ENCODE results near the gene TRPM8.

The TRPM8 gene

GRCh38 chr2:233944722-233945121 is 27.5 kb downstream of the TRPM8 start:
- no peak for DNase-seq (ENCODE audit: extremely low read depth, low read depth)
- no peak overlapping the region for H3K4me3 ChIP-seq (replicated peaks; ENCODE audit: low read depth, low read length)
- TF ChIP-seq CTCF (IDR thresholded peaks at IDR 0.05; ENCODE audit: low read depth, low read length, missing control alignments): no peak

DNA sequence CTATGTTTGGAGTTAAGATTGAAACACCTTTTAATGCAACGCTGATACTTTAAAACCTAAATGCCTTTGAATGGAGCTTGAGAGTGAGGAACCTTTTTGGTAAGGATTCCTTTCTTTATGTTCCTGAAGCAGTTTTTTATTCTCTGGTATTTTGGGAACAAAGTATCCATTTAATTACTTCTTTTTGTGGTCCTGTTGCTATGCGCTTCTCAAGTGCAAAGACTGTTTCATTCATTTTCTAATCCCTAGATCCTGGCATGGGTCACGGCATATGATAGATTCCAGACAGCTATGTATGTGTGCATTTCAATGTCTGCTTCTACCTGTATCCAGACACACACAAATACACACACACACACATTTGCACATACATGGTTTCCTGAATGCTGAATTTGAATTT is 28.0 kb downstream of the TRPM8 start:
- H3K4me3 ChIP-seq (replicated peaks; ENCODE audit: low read depth, low read length): no peak overlapping the region
- no peak for DNase-seq (ENCODE audit: extremely low read depth, low read depth)
- TF ChIP-seq CTCF (IDR thresholded peaks at IDR 0.05; ENCODE audit: low read depth, low read length, missing control alignments): no peak

DNA sequence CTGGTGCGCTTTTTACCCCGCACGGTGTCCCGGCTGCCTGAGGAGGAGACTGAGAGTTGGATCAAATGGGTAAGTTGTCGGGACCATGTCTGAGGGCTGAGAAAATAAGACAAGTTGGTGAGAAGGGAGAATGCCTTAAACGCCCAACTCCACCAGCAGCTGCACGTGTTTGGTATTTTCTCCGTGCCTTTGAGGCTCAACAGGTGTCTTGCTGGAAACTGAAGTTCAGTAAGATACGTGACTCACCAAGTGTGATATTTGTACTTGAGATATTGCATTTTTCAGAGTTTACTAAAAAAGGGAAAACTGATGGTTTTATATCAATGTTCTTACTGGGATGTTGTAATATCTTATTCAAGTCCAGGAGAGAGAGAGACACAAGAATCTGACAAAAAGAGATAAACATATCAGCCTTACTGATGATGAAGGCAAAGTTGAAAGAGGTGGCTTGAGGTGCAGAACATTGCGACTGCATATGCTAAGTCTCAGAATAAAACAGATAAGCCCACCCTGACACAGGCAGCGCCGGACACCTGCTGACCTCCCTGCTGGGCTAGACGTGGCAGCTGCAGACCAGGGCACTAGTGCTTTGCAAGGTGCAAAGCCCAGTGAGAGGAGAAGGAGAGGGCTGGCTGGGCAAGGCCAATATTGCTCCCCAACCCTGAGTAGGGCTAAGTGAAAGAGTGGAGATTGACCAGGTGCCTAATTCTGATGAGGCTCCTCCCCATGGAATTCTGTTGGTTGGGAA is 33.1 kb downstream of the TRPM8 start:
- no peak for DNase-seq (ENCODE audit: extremely low read depth, low read depth)
- TF ChIP-seq CTCF (IDR thresholded peaks at IDR 0.05; ENCODE audit: low read depth, low read length, missing control alignments): no peak
- H3K4me3 ChIP-seq (replicated peaks; ENCODE audit: low read depth, low read length): no peak overlapping the region

GRCh38 chr2:233952335-233952734 is 35.2 kb downstream of the TRPM8 start:
- DNase-seq (ENCODE audit: extremely low read depth, low read depth): no peak
- TF ChIP-seq CTCF (IDR thresholded peaks at IDR 0.05; ENCODE audit: low read depth, low read length, missing control alignments): no peak

GRCh38 chr2:233953087-233953801 is 36.1 kb downstream of the TRPM8 start:
- H3K4me3 ChIP-seq (replicated peaks; ENCODE audit: low read depth, low read length): no peak overlapping the region
- TF ChIP-seq CTCF (IDR thresholded peaks at IDR 0.05; ENCODE audit: low read depth, low read length, missing control alignments): no peak
- DNase-seq (ENCODE audit: extremely low read depth, low read depth): no peak

More at GRCh38 chr2:233952335-233952734, 35.2 kb downstream of the TRPM8 start:
- no peak overlapping the region for H3K4me3 ChIP-seq (replicated peaks; ENCODE audit: low read depth, low read length)

GRCh38 chr2:233960203-233960602 is 43.0 kb downstream of the TRPM8 start:
- H3K4me3 ChIP-seq (replicated peaks; ENCODE audit: low read depth, low read length): no peak overlapping the region
- no peak for TF ChIP-seq CTCF (IDR thresholded peaks at IDR 0.05; ENCODE audit: low read depth, low read length, missing control alignments)
- DNase-seq (ENCODE audit: extremely low read depth, low read depth): no peak
